Measurements from ENCODE around the gene ST8SIA2. TPM values are rescaled to one million over a fixed set of nuclear protein-coding genes. Genes with fewer than 3 reads are reported as not detected.

Gene ST8SIA2
- total RNA-seq, 4 donors from 2014 or later: 0.27 to 0.79 TPM; not detected in 2

GRCh38 chr15:92452143-92452542 lies 58.5 kb downstream of the ST8SIA2 start:
- TF ChIP-seq POLR2A (IDR thresholded peaks at IDR 0.05): no peak
- no peak for TF ChIP-seq CTCF (IDR thresholded peaks at IDR 0.05)
- TF ChIP-seq EP300 (IDR thresholded peaks at IDR 0.05; ENCODE audit: low read depth): no peak
- no peak for TF ChIP-seq POLR2AphosphoS5 (IDR thresholded peaks at IDR 0.05)
- no peaks in the 10 kb centered on the region for H3K4me1 ChIP-seq
- 56% methylated on average over 3 of the region's 3 CpGs; no CpG with 5 or more reads in 1 of the 2 donors for WGBS, 2 donors (ENCODE audit: low coverage in 1 of 2)
- H3K27me3 ChIP-seq: no peaks in the 10 kb centered on the region
- H3K9me3 ChIP-seq: no peaks in the 10 kb centered on the region
- H3K36me3 ChIP-seq: no peaks in the 10 kb centered on the region
- no peak overlapping the region for H3K27ac ChIP-seq
- intact Hi-C loops (cut with DNase I; ENCODE audit: low total_unique reads): no loop called here
- in situ Hi-C loops (cut with MboI; ENCODE audit: low pct_ligation_motif_present in 1 of 4, low pct_unique_long_range_greater_than_20kb in 1 of 4, low sequenced_read_pairs in 3 of 4): no loop called here
- H3K4me3 ChIP-seq: no peak overlapping the region
- no peak for DNase-seq

- Histone ChIP-seq H3K27ac (no peak overlapping the region), H3K27me3 (no peaks in the 10 kb centered on the region), H3K9me3 (no peaks in the 10 kb centered on the region), H3K4me3 (no peak overlapping the region), H3K4me1 (no peaks in the 10 kb centered on the region), H3K36me3 (no peaks in the 10 kb centered on the region)
- no peak for TF ChIP-seq EP300 (IDR thresholded peaks at IDR 0.05; ENCODE audit: low read depth)
- no peak for TF ChIP-seq CTCF (IDR thresholded peaks at IDR 0.05)
- no peak for TF ChIP-seq POLR2AphosphoS5 (IDR thresholded peaks at IDR 0.05)
- no peak for TF ChIP-seq POLR2A (IDR thresholded peaks at IDR 0.05)
- intact Hi-C loops (cut with DNase I; ENCODE audit: low total_unique reads) (no loop called here), in situ Hi-C loops (cut with MboI; ENCODE audit: low pct_ligation_motif_present in 1 of 4, low pct_unique_long_range_greater_than_20kb in 1 of 4, low sequenced_read_pairs in 3 of 4) (no loop called here)
- 60% methylated on average over 3 of the region's 3 CpGs; no CpG with 5 or more reads in 1 of the 2 donors for WGBS, 2 donors (ENCODE audit: low coverage in 1 of 2)
- DNase-seq: no peak
Observed at GRCh38 chr15:92453607-92454006, 59.9 kb downstream of the ST8SIA2 start.

- in situ Hi-C loops (cut with MboI; ENCODE audit: low pct_ligation_motif_present in 1 of 4, low pct_unique_long_range_greater_than_20kb in 1 of 4, low sequenced_read_pairs in 3 of 4) (no loop called here), intact Hi-C loops (cut with DNase I; ENCODE audit: low total_unique reads) (no loop called here)
- Histone ChIP-seq H3K4me3 (no peak overlapping the region), H3K36me3 (no peaks in the 10 kb centered on the region), H3K27me3 (no peaks in the 10 kb centered on the region), H3K27ac (no peak overlapping the region), H3K9me3 (no peaks in the 10 kb centered on the region), H3K4me1 (no peaks in the 10 kb centered on the region)
- TF ChIP-seq POLR2AphosphoS5 (IDR thresholded peaks at IDR 0.05) (no peak), CTCF (IDR thresholded peaks at IDR 0.05) (no peak), EP300 (IDR thresholded peaks at IDR 0.05; ENCODE audit: low read depth) (no peak), POLR2A (IDR thresholded peaks at IDR 0.05) (no peak)
- no peak for DNase-seq
- WGBS, 2 donors (ENCODE audit: low coverage in 1 of 2): 85% methylated on average over 7 of the region's 7 CpGs; no CpG with 5 or more reads in 1 of the 2 donors
Observed at GRCh38 chr15:92454555-92455105, 60.9 kb downstream of the ST8SIA2 start.

GRCh38 chr15:92455271-92455670 lies 61.6 kb downstream of the ST8SIA2 start:
- intact Hi-C loops (cut with DNase I; ENCODE audit: low total_unique reads) (no loop called here), in situ Hi-C loops (cut with MboI; ENCODE audit: low pct_ligation_motif_present in 1 of 4, low pct_unique_long_range_greater_than_20kb in 1 of 4, low sequenced_read_pairs in 3 of 4) (no loop called here)
- Histone ChIP-seq H3K27me3 (no peaks in the 10 kb centered on the region), H3K27ac (no peak overlapping the region), H3K4me3 (no peak overlapping the region), H3K36me3 (no peaks in the 10 kb centered on the region), H3K9me3 (no peaks in the 10 kb centered on the region), H3K4me1 (no peaks in the 10 kb centered on the region)
- no peak for DNase-seq
- TF ChIP-seq EP300 (IDR thresholded peaks at IDR 0.05; ENCODE audit: low read depth) (no peak), POLR2AphosphoS5 (IDR thresholded peaks at IDR 0.05) (no peak), POLR2A (IDR thresholded peaks at IDR 0.05) (no peak), CTCF (IDR thresholded peaks at IDR 0.05) (no peak)
- WGBS, 2 donors (ENCODE audit: low coverage in 1 of 2): 86 to 89% methylated on average over 7 of the region's 7 CpGs

All from transverse colon (tissue), 4 donors.